Hepatocyte (in vitro differentiated cells): ENCODE data around the gene GMNC.

Source experiments
- EZH2 ChIP-seq: fragments of 200-600 bp; sonication (generic); IDR thresholded peaks from 2 replicates; pipeline ENCODE4 v1.6.1; 2016; ENCODE audit warnings: antibody characterized with exemption, mild to moderate bottlenecking, borderline replicate concordance
- EZH2phosphoT487 ChIP-seq: fragments of 200-600 bp; sonication (generic); IDR thresholded peaks from one replicate; pipeline ENCODE4 v1.6.1; 2018; ENCODE audit warnings: antibody characterized with exemption, mild to moderate bottlenecking, low read depth, moderate library complexity; ENCODE audit not compliant: unreplicated experiment, severe bottlenecking
- TF ChIP-seq, protein P1 (sequence below): fragments of 200-600 bp; sonication (generic); IDR thresholded peaks from 2 replicates; pipeline ENCODE4 v1.5.1; 2016; ENCODE audit warnings: antibody characterized with exemption, mild to moderate bottlenecking; ENCODE audit not compliant: poor library complexity

GRCh38 chr3:190865828-190866227 lies 3.3 kb upstream of the GMNC start:
- TF ChIP-seq, protein P1, sequence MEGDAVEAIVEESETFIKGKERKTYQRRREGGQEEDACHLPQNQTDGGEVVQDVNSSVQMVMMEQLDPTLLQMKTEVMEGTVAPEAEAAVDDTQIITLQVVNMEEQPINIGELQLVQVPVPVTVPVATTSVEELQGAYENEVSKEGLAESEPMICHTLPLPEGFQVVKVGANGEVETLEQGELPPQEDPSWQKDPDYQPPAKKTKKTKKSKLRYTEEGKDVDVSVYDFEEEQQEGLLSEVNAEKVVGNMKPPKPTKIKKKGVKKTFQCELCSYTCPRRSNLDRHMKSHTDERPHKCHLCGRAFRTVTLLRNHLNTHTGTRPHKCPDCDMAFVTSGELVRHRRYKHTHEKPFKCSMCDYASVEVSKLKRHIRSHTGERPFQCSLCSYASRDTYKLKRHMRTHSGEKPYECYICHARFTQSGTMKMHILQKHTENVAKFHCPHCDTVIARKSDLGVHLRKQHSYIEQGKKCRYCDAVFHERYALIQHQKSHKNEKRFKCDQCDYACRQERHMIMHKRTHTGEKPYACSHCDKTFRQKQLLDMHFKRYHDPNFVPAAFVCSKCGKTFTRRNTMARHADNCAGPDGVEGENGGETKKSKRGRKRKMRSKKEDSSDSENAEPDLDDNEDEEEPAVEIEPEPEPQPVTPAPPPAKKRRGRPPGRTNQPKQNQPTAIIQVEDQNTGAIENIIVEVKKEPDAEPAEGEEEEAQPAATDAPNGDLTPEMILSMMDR = peak; percentile 22
- TF ChIP-seq EZH2 (no peak), EZH2phosphoT487 (no peak)
